ENCODE measurements around the gene HDGFL2.

The HDGFL2 gene

DNA sequence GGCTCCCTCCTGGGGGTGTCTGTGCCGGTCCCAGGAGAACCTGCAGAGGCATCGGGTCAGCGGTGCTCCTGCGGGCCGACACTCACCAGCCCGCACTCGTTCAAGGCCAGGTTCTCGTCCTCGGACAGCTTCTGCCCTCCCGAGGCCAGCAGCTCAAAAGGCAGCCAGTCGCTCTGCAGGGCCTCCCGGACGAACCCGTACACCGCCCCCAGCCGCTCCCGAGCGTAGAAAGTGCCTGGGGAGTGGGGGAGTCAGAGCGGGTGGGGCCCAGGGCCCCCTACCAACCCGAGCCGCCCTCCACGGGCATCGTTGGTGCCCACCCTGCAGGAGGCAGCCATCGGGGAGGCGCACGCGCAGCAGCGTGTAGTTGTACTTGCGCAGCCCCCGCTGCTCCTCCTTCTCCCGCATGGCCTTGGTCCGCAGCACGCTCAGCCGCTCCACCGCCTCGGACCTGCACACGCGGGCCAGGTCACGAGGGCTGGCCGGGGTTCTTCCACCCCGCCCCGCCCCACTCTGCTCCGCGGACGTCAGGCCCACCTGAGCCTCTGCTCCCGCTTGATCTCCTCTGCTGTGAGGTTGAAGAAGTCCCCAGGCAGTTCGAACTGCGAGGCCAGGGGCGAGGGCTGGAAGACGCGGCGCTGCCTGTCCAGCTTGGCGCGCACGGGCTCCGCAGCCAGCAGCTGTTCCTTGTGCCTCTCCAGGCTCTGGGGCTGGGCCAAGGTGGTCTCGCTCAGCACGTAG lies 26.0 kb upstream of the HDGFL2 start:
- no peak for DNase-seq

DNA sequence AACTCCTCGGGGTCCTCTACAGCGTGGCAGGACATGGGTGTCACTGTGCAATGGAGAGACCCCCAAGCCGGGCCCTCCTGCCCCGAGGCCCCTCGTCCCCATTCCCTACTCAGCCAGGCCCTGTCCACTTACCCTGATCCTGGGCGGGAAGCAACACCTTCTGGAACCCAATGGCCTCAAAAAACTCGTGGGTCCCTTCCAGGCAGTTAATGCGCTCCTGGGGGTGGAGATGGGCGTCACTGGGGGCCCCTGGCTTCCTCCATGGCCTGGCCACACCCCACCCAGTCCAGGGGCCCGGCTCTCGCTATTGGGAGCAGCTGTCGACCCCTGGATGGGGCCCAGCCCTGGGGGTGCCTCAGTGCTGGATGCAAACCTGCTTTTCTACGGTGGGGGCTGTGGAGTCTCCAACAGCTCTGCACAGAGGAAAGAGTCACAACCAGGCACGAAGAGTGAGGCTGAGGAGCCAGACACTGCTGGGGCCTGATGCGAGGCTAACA lies 25.3 kb upstream of the HDGFL2 start:
- DNase-seq, result no peak

DNA sequence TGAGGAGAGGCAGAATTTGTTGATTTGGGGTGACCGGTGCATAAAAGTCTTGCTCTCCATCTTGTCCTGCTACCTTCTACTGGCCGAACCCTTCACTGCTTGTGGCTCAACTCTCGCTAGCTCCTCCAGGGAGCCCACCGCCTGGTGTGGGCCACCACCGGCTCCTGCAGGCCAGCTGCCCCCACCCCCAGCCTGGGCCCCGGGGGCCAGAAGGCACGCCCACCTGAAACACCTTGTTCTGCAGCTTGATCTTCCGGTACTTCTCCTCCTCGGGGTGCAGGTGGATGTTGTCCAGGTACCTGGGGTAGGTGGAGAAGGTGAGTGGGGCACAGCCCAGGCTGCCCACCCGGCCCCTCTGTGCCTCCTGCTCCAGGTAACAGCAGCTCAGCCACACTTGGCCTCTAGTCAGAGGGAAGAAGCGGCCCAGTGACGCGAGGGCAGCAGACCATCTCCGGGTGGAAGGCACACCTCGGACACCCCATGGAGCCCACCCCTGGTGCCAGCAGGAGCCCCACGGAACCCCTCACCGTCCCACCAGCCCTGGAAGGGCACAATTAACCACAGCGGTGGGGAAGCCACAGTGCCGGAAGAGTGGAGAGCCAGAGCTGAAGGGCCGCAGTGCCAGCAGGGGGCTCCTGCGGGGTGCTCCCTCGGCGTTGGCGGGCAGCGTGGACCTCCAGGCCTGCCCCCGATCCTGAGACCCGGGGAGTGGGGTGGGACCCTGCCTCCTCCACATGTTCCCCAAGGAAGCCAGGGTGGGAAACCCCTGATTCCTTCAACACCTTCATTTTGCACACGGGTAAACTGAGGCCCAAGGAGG lies 24.6 kb upstream of the HDGFL2 start:
- no peak for DNase-seq

DNA sequence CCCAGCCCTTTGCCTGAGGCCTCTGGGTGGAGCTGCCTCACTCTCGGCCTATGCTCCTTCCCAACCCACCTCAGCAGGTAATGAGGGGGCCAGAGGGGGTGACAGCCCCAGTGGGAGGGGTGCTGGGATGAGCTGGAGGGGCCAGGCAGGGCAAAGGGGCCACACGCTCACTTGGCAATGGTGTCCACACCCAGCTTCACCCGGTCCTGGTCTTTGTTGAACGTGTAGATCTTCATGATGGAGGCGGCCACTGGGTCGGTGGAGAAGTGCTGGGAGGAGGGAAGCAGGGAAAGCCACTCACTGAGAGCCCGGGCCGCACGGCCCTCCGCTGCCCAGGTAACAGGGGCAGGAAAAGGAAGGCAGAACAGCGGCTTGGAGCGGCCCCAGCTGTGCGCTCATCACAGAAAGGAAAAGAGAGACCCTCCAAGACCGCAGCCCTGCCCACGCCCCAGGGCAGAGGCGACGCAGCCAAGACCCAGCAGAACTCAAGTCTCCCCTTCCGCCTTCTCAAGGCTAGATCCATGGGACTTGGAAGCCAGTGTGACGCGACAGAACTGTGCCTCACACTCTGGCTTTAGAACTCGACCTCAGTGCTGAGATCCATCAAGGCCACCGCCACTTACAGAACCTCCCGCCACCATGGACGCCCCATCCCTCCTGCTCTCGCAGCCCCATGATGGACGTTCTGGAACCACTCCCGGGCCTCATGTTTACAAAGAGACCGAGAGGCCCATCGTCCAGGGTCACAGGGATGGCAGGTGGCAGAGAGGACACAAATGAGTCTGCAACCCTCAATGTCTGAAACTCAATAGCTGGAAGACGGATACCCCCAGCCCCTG lies 23.7 kb upstream of the HDGFL2 start:
- DNase-seq, result no peak

DNA sequence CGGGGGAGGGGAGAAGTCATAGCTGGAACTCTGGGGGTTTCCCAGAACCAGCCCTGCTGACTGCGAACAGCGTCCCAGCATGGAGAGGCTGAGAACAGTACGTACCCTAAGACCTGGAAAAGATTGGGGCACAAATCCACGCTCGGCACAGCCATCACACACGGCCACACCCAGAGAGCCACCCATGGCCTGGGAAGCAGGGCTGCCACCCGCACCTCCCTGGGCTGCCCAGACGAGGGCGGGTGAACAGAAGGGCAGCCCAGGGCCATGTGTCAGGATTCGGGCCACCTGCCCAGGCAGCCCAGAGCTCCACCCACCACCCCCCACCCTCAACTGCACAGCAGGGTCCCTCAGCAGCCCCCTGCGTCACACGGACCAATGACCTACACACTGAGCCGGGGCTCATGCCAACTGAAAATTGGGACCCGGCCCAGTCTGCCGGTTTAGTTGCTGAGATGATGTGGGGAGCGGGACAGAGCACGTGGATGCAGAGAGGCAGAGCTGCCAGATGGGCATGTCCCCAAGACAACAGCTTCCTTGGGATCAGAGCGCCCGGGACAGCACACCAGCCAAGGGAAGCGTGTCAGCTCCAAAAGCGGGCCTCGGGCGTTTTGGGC lies 23.0 kb upstream of the HDGFL2 start:
- DNase-seq, result no peak

DNA sequence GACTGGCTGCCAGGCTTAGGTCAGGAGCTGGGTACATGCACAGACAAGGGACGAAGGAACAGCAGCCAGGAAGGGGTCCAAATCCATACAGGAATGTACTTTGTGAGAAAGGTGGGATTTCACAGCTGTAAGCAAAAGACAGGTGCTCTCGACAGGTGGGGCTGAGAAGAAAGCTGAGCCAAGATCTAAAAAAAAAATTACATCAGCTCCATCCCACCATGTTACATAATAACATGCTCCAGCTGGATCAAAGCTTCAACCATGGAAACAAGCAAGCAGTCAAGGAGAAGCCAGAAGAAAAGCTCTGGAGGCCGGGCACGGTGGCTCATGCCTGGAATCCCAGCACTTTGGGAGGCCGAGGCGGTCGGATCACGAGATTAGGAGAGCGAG lies 22.5 kb upstream of the HDGFL2 start:
- DNase-seq, result no peak

DNA sequence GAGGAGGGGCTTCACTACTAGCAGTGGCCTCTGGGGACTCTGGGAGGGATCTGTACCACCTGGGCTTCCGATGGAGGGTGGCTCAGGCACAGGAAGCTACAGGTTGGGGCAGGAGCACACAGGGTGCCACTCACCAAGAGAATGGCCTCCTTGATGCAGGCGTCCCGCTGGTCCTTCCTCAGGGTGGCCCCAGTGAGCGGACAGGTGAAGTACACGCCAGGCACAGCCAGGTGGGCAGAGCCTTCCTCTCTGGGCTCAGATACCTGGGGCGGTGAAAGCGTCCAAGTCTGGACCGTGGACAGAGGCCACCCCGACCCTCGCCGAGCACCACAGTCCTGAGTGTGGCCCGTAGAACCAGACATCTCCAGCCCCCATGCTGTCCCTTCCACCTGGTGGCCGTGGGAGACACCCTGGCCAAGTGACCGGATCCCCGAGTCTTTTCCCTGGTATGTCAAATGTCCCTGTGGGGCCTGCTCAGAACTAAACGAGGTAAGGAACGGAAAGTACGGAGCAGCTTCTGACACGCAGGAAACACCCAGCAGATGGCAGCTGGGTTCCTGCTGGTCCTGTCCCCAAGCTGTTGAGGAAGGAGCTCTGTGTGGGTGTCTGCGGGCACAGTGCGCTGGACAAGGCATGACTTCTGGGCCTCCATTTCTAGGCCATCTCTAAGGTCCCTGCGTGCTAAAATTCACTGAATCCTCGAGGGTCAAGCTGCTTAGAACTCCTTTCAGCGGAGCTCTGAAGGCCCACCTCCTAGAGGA lies 19.7 kb upstream of the HDGFL2 start:
- no peak for DNase-seq

DNA sequence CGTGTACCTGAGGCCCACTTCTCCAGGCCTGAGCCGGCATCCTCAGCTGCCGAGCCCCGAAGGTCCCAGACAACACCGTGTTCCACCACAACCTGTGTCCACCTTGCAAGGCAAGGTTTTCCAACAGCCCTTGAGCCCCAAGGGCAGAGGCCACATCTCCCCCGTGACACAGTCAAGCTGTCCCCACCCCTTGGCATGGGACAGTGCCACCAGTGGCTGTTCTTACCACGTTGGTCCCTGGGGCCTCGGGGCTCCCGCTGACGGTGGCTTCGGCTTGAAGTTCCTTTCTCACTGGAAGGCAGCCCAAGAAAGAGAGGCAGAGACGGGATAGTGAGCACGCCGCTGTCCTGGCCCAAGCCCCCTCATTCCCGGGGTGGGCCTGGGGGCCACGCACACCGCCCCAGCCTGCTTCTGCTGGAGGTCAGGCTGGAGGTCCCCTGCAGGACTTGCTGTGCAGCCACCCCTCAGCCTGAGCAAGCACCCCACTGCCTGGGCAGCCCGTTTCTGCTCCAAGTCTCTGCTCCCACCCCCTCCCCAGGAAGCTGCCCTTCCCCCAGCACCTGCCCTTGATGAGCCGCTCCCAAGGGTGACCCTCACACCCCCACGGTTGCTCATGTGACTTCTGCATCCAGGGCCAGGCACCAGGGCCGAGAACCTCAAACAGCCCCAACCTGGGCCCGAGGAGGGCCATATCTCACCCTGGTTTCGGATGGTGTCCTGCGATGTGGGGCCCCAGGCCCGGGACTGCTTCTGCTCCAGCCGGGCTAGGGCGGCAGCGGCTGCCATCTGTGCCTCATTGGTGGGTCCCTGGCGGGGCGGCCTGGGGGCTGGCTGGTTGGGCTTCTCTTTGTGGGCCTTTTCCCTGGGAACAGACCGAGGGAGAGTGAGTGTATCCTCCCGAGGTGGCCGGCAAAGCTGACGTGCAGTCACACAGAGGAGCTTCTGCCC lies 18.6 kb upstream of the HDGFL2 start:
- no peak for DNase-seq

DNA sequence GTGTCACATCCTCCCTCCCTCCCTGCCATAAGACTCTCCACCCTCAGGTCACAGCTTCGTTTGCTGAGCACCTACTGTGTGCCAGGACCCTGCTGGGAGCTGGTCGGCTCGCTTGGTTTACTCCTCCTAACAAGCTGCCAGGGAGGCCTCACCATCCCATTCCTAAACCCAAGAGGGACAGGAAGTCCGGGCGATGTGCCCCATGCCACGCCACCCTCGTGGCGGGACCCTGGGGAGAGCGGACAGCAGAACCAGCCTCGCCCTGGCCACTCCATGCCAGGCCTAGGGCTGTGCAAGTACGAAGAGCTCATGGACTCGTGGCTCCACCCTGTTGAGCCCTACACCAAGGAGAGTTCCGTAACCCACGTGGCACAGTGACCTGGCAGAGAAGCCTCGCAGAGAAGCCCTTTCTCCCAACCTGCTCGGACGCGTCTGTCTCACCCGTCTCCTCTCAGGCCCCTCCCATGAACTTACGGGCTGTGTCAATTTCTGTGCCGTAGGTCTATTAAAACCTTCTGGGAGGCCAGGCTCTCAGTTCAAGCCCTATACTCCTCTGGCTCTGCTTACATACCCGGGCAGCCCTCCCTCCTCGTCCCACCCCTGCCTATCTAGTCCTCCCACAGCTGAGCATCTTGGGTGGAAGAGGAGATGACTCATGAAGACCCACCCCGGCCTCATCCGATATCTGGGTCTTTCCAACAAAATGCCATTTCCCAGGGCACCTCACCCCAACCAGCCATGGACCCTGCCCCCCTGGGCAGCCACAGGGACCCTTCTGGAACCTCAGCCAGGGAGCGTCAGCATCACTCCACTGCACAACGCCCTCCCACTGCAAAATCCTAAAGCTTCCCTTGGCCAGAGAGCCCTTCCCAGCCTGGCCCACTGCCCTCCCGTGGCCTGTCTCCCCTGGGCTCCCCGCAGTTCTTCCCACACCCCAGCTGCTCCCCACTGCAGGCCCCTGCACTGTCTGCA lies 17.1 kb upstream of the HDGFL2 start:
- DNase-seq, result peak; percentile 69

DNA sequence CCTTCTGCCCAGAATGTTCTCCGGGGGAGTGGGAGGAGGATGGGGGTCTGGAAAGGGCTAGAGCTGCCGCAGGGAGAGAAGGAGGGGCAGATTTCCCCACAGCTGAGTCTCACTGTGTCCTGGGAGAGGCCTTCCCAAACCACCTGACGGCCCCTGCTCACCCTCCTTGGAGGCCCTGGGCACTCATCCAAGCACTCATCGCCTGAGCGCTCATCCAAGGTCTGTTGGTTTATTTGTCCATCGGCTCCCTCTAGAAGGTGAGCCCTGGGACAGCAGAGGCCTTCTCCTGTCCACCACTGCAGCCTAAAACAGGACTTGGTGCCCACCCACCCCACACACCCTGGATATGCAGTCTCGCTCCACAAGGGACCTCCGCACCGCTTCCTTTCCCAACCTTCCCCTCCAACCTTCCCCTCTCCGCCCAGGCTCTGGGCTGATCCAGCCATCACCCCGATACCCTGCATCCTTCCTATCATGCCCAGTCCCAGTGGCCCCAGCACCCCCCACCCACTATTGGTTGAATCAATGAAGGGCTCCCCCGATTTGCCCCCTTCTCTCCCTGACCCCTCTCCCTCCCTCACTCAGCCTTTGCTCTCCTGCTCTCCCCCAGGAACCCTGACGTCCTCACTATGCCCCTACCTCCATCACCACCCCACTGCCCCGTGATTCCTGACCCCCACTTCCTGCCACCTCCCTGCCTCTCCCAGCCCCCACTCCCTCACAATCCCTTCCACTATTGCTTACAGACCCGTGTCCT lies 16.2 kb upstream of the HDGFL2 start:
- DNase-seq, result peak; percentile 74

DNA sequence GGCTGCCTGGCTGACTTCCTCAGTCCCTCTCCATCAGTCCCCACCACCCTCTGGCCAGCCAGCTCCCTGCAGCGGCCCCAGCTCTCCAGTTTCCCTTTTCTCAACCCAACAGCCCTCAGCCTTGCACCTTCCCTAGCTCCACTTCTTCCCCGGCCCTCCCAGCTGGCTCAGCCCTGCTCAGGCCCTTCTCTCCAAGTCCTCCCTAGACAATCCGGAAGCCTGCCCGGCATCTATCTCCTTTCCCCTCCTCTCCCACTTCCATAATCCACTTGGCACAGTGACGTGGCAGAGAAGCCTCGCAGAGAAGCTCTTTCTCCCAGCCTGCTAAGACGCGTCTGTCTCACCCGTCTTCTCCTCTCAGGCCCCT lies 15.6 kb upstream of the HDGFL2 start:
- DNase-seq, result peak; percentile 76

DNA sequence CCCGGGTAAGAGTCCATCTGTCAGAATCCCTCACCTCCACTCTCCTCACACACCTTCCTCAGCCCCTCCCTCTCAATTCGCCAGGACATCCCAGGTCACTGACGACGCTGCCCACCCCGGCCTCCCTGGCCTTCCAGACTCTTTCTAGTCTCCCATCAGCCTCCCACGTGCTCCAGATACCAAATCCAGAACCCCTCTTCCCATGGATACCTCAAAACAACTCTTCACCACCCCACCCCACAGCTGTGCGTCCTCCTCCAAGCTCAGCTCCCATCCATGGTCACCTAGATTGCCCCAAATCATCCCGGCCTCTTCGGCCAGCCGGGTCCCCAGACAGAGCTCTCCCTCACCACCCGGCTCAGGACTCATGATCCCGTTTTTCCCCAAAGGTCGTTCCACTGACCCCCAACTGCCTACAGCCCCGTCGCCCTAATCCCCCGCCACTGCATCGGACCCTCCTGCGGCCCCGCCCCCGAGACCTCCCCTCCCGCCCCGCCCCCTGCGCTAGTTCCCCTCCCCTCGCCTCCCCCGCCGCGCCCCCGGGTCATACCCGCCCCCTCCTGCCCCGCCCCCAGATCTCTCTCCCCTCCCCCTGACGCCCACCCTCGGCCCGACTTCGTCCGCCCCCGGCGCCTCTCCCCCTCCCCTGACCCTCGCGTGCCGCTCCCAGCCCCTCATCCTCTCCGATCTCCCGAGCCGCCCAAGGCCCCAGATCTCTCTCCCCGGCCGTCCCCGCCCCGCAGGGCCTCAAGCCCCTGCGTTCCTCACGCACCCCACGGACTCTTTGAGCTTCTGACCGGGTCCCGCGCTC lies 15.0 kb upstream of the HDGFL2 start:
- DNase-seq, result peak; percentile 64

DNA sequence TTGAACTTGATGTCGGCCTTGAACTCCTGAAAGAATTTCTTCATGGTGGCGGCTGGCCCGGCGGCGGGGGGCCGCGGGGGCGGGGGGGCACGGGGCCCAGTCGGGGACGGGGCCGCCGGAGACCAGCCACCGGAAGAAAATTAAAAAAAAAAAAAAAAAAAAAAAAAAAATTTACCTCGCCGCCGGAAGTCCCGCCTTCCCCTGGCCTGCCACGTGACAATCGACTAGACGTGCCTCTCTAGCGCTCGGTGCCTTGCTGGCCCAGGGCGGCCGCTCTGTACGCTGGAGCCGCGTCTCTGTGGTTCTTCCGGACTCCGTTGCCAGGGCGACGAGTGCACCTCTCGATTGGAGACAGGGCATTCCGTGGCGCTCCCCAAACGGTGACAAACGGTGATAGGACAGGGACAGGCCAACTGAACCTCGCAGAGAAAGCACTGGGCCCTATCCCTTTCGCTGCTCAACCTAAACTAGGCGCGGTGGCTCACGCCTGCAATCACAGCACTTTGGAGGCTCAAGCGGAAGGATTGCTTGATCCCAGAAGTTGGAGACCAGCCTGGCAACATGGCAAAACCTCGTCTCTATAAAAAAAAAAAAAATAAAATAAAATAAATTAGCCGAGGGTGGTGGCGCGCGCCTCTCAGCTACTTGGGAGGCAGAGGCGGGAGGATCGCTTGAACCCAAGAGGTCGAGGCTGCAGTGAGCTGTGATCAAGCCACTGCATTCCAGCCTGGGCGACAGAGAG lies 14.3 kb upstream of the HDGFL2 start, which contains the start of gene UBXN6:
UBXN6 (minus strand) TSS at position 141 of the 742 bp plus-strand sequence; CDS start at position 44, 97 bp downstream.
- DNase-seq, result peak; percentile 98

DNA sequence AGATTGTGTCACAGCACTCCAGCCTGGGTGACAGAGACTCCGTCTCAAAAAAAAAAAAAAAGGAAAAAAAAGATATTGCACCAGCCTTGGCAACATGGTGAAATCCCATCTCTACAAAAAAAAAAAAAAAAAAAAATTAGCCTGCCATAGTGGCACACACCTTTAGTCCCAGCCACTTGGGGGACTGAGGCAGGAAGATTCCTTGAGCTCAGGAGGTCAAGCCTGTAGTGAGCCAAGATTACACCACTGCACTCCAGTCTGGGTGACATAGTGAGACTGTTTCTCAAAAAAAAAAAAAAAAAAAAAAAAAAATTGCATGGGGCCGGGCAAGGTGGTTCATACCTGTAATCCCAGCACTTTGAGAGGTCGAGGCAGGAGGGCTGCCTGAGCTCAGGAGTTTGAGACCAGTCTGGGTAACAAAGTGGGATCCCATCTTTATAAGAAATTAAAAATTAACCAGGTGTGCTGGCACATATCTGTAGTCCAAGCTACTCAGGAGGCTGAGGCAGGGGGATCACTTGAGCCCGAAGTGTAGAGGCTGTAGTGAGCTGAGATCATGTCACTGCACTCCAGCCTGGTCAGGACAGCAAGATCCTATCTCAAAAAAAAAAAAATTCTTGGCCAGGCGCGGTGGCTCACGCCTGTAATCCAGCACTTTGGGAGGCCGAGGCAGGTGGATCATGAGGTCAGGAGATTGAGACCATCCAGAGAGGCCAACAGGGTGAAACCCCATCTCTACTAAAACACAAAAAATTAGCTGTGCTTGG lies 7.1 kb upstream of the HDGFL2 start:
- DNase-seq, result no peak

DNA sequence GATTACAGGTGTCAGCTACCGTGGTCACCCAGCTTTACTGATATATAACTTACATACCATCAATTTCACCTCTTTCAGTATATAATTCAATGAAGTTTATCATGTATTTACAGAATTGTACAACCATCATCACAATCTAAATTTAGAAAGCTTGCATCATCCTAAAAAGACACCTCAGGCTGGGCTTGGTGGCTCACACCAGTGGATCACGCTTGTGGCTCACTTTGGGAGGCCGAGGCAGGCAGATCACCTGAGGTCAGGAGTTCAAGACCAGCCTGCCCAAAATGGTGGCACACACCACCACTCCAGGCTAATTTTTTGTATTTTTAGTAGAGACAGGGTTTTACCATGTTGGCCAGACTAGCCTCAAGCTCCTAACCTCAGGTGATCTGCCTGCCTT lies 4.3 kb upstream of the HDGFL2 start:
- DNase-seq, result no peak

Measured in EL (cell line).